NT2/D1 (cell line): ENCODE results near the gene CST9L.

ENCODE experiments used
- YY1 ChIP-seq: IDR thresholded peaks from 2 replicates; pipeline ENCODE4 v1.6.1; 2011; ENCODE audit not compliant: insufficient read length, insufficient read depth
- ZNF274 ChIP-seq: IDR thresholded peaks from 2 replicates; pipeline ENCODE4 v1.6.1; 2011; ENCODE audit warnings: mild to moderate bottlenecking, low read depth, low read length

- no peak for TF ChIP-seq ZNF274
- TF ChIP-seq YY1 = no peak
These were observed 1.3 kb upstream of the CST9L start for GRCh38 chr20:23569570-23569969.
